ENCODE data around the gene RPLP1. TPM values are rescaled to one million over a fixed set of nuclear protein-coding genes. Genes with fewer than 3 reads are reported as not detected.

The RPLP1 gene
- total RNA-seq, 1 donor from 2014 or later: 1,299 TPM

DNA sequence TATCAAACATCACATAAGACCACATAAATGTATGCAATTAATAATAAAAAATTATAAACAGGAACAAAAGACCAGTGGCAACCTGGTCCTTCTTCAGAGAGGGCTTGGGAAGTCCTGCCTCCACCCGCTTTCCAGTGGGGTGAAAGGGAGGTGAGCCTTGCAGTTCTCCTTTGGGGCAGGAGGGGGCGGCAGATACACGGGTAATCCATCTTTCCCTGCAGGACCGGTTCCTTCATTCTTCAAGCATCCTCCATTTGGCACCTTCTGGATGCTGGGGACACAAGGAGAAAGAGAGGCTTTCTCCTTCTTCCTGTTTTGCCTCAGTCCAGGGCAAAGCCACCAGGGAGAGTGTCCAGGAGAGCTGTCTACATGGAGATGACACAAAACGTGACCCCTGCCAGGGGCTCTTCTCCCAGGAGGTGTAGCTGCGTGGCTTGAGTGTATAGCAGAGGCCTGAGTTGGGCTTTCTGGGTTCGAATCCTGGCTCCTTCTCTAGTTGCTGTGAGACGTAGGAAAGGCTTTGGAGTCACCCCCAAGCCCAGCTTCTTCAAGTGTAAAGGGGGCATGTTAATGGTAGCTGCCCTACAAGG is 23.2 kb downstream of the RPLP1 start:
- intact Hi-C loops (cut with micrococcal nuclease): loop anchor here (5.0 kb wide), 1 partner anchor 1011 kb away; no protein-coding TSS in a partner anchor
- H3K27ac ChIP-seq (replicated peaks): no peak overlapping the region
- H3K9me3 ChIP-seq (replicated peaks): peaks cover 8% of the 10 kb centered on the region
- H3K36me3 ChIP-seq: no peaks in the 10 kb centered on the region
- peaks cover 4% of the 10 kb centered on the region for H3K4me1 ChIP-seq
- TF ChIP-seq CTCF (IDR thresholded peaks at IDR 0.05; ENCODE audit: borderline replicate concordance): peak; percentile 96
- peaks cover 17% of the 10 kb centered on the region for H3K27me3 ChIP-seq (ENCODE audit: low read depth)
- H3K4me3 ChIP-seq: no peak overlapping the region
- DNase-seq: peak; percentile 78

GRCh38 chr15:69476704-69477473 is 24.3 kb downstream of the RPLP1 start:
- no peak for TF ChIP-seq CTCF (IDR thresholded peaks at IDR 0.05; ENCODE audit: borderline replicate concordance)
- no peak overlapping the region for H3K27ac ChIP-seq (replicated peaks)
- no peak for DNase-seq
- no peak overlapping the region for H3K4me3 ChIP-seq
- intact Hi-C loops (cut with micrococcal nuclease): loop anchor here (5.0 kb wide), 1 partner anchor 1010 kb away; no protein-coding TSS in a partner anchor
- H3K27me3 ChIP-seq (ENCODE audit: low read depth): peaks cover 17% of the 10 kb centered on the region
- peaks cover 4% of the 10 kb centered on the region for H3K4me1 ChIP-seq
- H3K9me3 ChIP-seq (replicated peaks): peaks cover 8% of the 10 kb centered on the region
- H3K36me3 ChIP-seq: no peaks in the 10 kb centered on the region

GRCh38 chr15:69478259-69478781 is 25.7 kb downstream of the RPLP1 start:
- DNase-seq: peak; percentile 41
- peak; percentile 89 for TF ChIP-seq CTCF (IDR thresholded peaks at IDR 0.05; ENCODE audit: borderline replicate concordance)
- no peak overlapping the region for H3K4me3 ChIP-seq
- H3K27me3 ChIP-seq (ENCODE audit: low read depth): peaks cover 17% of the 10 kb centered on the region
- H3K27ac ChIP-seq (replicated peaks): no peak overlapping the region
- H3K9me3 ChIP-seq (replicated peaks): peaks cover 8% of the 10 kb centered on the region
- H3K36me3 ChIP-seq: no peaks in the 10 kb centered on the region
- H3K4me1 ChIP-seq: peaks cover 4% of the 10 kb centered on the region
- intact Hi-C loops (cut with micrococcal nuclease): loop anchor here (5.0 kb wide), 1 partner anchor 1009 kb away; no protein-coding TSS in a partner anchor

- Histone ChIP-seq H3K4me1 (peaks cover 4% of the 10 kb centered on the region), H3K4me3 (no peak overlapping the region), H3K9me3 (replicated peaks) (peaks cover 8% of the 10 kb centered on the region), H3K27me3 (ENCODE audit: low read depth) (peaks cover 17% of the 10 kb centered on the region), H3K36me3 (no peaks in the 10 kb centered on the region), H3K27ac (replicated peaks) (no peak overlapping the region)
- intact Hi-C loops (cut with micrococcal nuclease): loop anchor here (5.0 kb wide), 1 partner anchor 1008 kb away; no protein-coding TSS in a partner anchor
- DNase-seq: no peak
- TF ChIP-seq CTCF (IDR thresholded peaks at IDR 0.05; ENCODE audit: borderline replicate concordance): no peak
These were observed 26.5 kb downstream of the RPLP1 start for GRCh38 chr15:69479081-69479480.

- H3K9me3 ChIP-seq (replicated peaks): peaks cover 8% of the 10 kb centered on the region
- H3K4me1 ChIP-seq: peaks cover 4% of the 10 kb centered on the region
- H3K36me3 ChIP-seq: no peaks in the 10 kb centered on the region
- H3K27me3 ChIP-seq (ENCODE audit: low read depth): peaks cover 17% of the 10 kb centered on the region
- intact Hi-C loops (cut with micrococcal nuclease): loop anchor here (5.0 kb wide), 1 partner anchor 1007 kb away; no protein-coding TSS in a partner anchor
- no peak for DNase-seq
- no peak overlapping the region for H3K4me3 ChIP-seq
- H3K27ac ChIP-seq (replicated peaks): no peak overlapping the region
- TF ChIP-seq CTCF (IDR thresholded peaks at IDR 0.05; ENCODE audit: borderline replicate concordance): no peak
These were observed 27.4 kb downstream of the RPLP1 start for GRCh38 chr15:69479971-69480370.
